SH-SY5Y (cell line): ENCODE results near the gene DQX1.

ENCODE experiments used
- GATA2 ChIP-seq: IDR thresholded peaks from 2 replicates; pipeline ENCODE4 v1.6.1; 2011; ENCODE audit warnings: mild to moderate bottlenecking, low read depth, low read length
- GATA3 ChIP-seq: IDR thresholded peaks from 2 replicates; pipeline ENCODE4 v1.6.1; 2011; ENCODE audit warnings: low read depth, mild to moderate bottlenecking, low read length, moderate library complexity

- no peak for TF ChIP-seq GATA2
- TF ChIP-seq GATA3 = no peak
Measured at GRCh38 chr2:74510272-74510671, 15.8 kb downstream of the DQX1 start.
